Transverse colon (tissue), 4 donors: ENCODE results near the gene OBSL1. TPM values are rescaled to one million over a fixed set of nuclear protein-coding genes. Genes with fewer than 3 reads are reported as not detected.

Experiments
- DNase-seq: peaks from one replicate; pipeline ENCODE4 v3.0.0-alpha.2; 2019
- H3K27ac ChIP-seq, 4 donors: fragments of 200-600 bp; sonication (generic); 2 replicates each; pipeline ENCODE4 v1.5.1; 2016 to 2018; ENCODE audit warnings: inconsistent platforms in 4 of 4
- H3K27me3 ChIP-seq: fragments of 200-600 bp; sonication (generic); 2 replicates; pipeline ENCODE4 v1.5.1; 2017; ENCODE audit warnings: inconsistent platforms
- H3K36me3 ChIP-seq, 4 donors: fragments of 200-600 bp; sonication (generic); 2 replicates each; pipeline ENCODE4 v1.5.1; 2017 to 2019; ENCODE audit warnings: inconsistent platforms in 4 of 4
- H3K4me1 ChIP-seq, 4 donors: fragments of 200-600 bp; sonication (generic); 2 replicates each; pipeline ENCODE4 v1.5.1; 2017 to 2020; ENCODE audit warnings: inconsistent platforms in 4 of 4
- H3K4me3 ChIP-seq, 4 donors: fragments of 200-600 bp; sonication (generic); 1 replicate in 1 of 4; 2 replicates in 3 of 4; pipeline versions ENCODE4 v1.5.1 to v1.6.1; 2017 to 2019; ENCODE audit warnings: inconsistent platforms in 4 of 4
- H3K9me3 ChIP-seq, 2 donors: fragments of 200-600 bp; sonication (generic); 2 replicates each; pipeline ENCODE4 v1.5.1; 2017 to 2019; ENCODE audit warnings: inconsistent platforms in 2 of 2
- EP300 ChIP-seq: sonication (generic); formaldehyde crosslinking; IDR thresholded peaks from one replicate; pipeline ENCODE4 v1.6.1; 2017; ENCODE audit warnings: antibody characterized with exemption, low read depth
- POLR2A ChIP-seq: fragments of 450-650 bp; IDR thresholded peaks from one replicate; pipeline ENCODE4 v1.6.1; 2016; ENCODE audit warnings: antibody characterized with exemption, mild to moderate bottlenecking, moderate library complexity
- POLR2AphosphoS5 ChIP-seq, 3 donors: sonication (generic); formaldehyde crosslinking; IDR thresholded peaks; one replicate each; pipeline ENCODE4 v1.6.1; 2016; ENCODE audit warnings: antibody characterized with exemption in 3 of 3
- WGBS, 2 donors: methylation state at CpG; one replicate each; pipeline ENCODE4 v1.1.5; 2018; ENCODE audit warnings: low coverage in 1 of 2; 5-methylcytosine and 5-hydroxymethylcytosine counted together
- in situ Hi-C, 4 donors: fragments of 200-750 bp; cut with MboI; loops; one replicate each; pipeline versions ENCODE4 v1.15.0 to v1.15.1; 2017; ENCODE audit warnings: low sequenced_read_pairs in 3 of 4, low pct_ligation_motif_present in 1 of 4, low pct_unique_long_range_greater_than_20kb in 1 of 4
- intact Hi-C: fragments of 100-400 bp; cut with DNase I; formaldehyde crosslinking; loops from one replicate; pipeline ENCODE4 v1.15.1; 2023; ENCODE audit warnings: low total_unique reads
- total RNA-seq, 4 donors: library from RNA; depleted of rRNA; stranded (reverse); fragments of >200 nt; gene quantifications; one replicate each; pipeline ENCODE4 v1.1.0, GENCODE V29; 2016
- TF ChIP-seq, protein P1 (sequence below), 5 experiments: fragments of 200-600 bp in 3 of 5; fragments of 450-650 bp in 2 of 5; sonication (generic) in 3 of 5; IDR thresholded peaks; 1 replicate in 2 of 5; 2 replicates in 3 of 5; pipeline ENCODE4 v1.5.1; 2016 to 2017; ENCODE audit warnings: antibody characterized with exemption in 5 of 5, inconsistent platforms in 3 of 5, mild to moderate bottlenecking in 2 of 5, moderate library complexity in 1 of 5

Gene OBSL1
- total RNA-seq, 4 donors from 2014 or later: 18.1 to 57.2 (median 19.0) TPM

DNA sequence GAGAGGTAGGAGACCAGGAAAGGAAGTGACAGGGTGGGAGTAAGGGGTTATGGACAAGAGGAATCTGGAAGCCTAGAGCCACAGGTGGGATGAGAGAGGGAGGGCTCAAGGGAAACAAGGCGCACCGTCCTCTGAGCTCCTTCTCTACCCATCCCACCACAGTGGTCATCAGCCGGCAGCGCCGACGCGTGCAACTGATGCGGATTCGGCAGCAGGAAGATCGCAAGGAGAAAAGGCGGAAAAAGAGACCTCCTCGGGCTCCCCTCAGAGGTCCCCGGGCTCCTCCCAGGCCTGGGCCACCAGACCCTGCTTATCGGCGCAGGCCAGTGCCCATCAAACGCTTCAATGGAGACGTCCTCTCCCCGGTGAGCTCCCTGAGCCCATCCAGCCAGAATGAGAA is 22.3 kb downstream of the OBSL1 start:
- intact Hi-C loops (no loop called here), in situ Hi-C loops (no loop called here)
- Histone ChIP-seq H3K9me3 (no peaks in the 10 kb centered on the region), H3K27me3 (peaks cover 32% of the 10 kb centered on the region), H3K27ac (no peak overlapping the region), H3K4me1 (peaks cover 5 to 26% (median 17%) of the 10 kb centered on the region in 4 donors), H3K4me3 (no peak overlapping the region), H3K36me3 (no peaks in the 10 kb centered on the region)
- TF ChIP-seq POLR2A (no peak), POLR2AphosphoS5 (IDR thresholded peaks at IDR 0.05) (no peak), EP300 (no peak)
- TF ChIP-seq, protein P1, sequence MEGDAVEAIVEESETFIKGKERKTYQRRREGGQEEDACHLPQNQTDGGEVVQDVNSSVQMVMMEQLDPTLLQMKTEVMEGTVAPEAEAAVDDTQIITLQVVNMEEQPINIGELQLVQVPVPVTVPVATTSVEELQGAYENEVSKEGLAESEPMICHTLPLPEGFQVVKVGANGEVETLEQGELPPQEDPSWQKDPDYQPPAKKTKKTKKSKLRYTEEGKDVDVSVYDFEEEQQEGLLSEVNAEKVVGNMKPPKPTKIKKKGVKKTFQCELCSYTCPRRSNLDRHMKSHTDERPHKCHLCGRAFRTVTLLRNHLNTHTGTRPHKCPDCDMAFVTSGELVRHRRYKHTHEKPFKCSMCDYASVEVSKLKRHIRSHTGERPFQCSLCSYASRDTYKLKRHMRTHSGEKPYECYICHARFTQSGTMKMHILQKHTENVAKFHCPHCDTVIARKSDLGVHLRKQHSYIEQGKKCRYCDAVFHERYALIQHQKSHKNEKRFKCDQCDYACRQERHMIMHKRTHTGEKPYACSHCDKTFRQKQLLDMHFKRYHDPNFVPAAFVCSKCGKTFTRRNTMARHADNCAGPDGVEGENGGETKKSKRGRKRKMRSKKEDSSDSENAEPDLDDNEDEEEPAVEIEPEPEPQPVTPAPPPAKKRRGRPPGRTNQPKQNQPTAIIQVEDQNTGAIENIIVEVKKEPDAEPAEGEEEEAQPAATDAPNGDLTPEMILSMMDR (IDR thresholded peaks at IDR 0.05): no peak
- WGBS, 2 donors: 94 to 98% methylated on average over 9 to 18 of the region's 18 CpGs
- no peak for DNase-seq

DNA sequence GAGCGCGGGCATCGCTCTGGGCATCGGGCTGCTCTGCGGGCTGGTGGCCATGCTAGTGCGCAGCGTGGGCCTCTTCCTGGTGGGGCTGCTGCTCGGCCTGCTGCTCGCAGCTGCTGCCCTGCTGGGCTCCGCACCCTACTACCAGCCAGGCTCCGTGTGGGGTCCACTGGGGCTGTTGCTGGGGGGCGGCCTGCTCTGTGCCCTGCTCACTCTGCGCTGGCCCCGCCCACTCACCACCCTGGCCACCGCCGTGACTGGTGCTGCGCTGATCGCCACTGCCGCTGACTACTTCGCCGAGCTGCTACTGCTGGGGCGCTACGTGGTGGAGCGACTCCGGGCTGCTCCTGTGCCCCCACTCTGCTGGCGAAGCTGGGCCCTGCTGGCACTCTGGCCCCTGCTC is 23.7 kb downstream of the OBSL1 start:
- intact Hi-C loops: no loop called here
- no peaks in the 10 kb centered on the region for H3K9me3 ChIP-seq
- TF ChIP-seq POLR2A (no peak), EP300 (no peak), POLR2AphosphoS5 (IDR thresholded peaks at IDR 0.05) (no peak)
- TF ChIP-seq, protein P1 (IDR thresholded peaks at IDR 0.05): no peak
- no peak overlapping the region for H3K27ac ChIP-seq
- peaks cover 5 to 28% (median 18%) of the 10 kb centered on the region in 4 donors for H3K4me1 ChIP-seq
- DNase-seq: no peak
- no peak overlapping the region for H3K4me3 ChIP-seq
- in situ Hi-C loops: no loop called here
- H3K27me3 ChIP-seq: peaks cover 23% of the 10 kb centered on the region
- WGBS, 2 donors: 91% methylated on average over 21 of the region's 26 CpGs; no CpG with 5 or more reads in 1 of the 2 donors
- H3K36me3 ChIP-seq: no peaks in the 10 kb centered on the region

DNA sequence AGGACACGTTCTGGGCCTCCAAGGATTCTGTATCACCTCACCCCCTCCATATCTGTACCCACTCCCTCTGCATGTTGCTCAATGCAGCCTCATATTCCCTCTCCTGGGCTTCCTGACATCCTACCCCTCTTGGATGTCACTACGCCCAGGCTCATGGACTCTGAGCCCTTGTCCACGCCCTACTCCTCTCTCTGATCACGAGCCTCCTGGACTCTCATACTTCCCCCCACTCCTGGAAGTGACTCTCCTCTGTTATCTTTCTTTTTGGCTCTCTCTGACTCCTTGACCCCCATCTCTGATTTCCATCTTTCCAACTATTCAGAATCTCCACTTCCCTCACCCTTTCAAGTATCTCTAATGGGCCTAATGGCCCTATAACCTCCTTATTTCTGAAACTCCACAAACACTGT is 25.4 kb downstream of the OBSL1 start:
- H3K36me3 ChIP-seq: no peaks in the 10 kb centered on the region
- TF ChIP-seq POLR2AphosphoS5 (IDR thresholded peaks at IDR 0.05) (no peak), POLR2A (no peak), EP300 (no peak)
- TF ChIP-seq, protein P1 (IDR thresholded peaks at IDR 0.05): no peak
- peaks cover 6% of the 10 kb centered on the region for H3K27me3 ChIP-seq
- no peak for DNase-seq
- intact Hi-C loops (no loop called here), in situ Hi-C loops (no loop called here)
- WGBS, 2 donors: 48 to 64% methylated on average over 3 to 4 of the region's 4 CpGs
- H3K4me1 ChIP-seq: peaks cover 11 to 30% (median 22%) of the 10 kb centered on the region in 4 donors
- no peak overlapping the region for H3K27ac ChIP-seq
- H3K4me3 ChIP-seq: no peak overlapping the region
- H3K9me3 ChIP-seq: no peaks in the 10 kb centered on the region

GRCh38 chr2:219545295-219545942 is 25.9 kb downstream of the OBSL1 start:
- DNase-seq: no peak
- Histone ChIP-seq H3K9me3 (no peaks in the 10 kb centered on the region), H3K4me1 (peaks cover 11 to 30% (median 22%) of the 10 kb centered on the region in 4 donors), H3K27ac (no peak overlapping the region), H3K36me3 (no peaks in the 10 kb centered on the region), H3K4me3 (no peak overlapping the region), H3K27me3 (peaks cover under 1% of the 10 kb centered on the region)
- 66% methylated on average over 3 of the region's 3 CpGs; no CpG with 5 or more reads in 1 of the 2 donors for WGBS, 2 donors
- intact Hi-C loops (no loop called here), in situ Hi-C loops (no loop called here)
- no peak for TF ChIP-seq POLR2AphosphoS5 (IDR thresholded peaks at IDR 0.05)
- TF ChIP-seq POLR2A: no peak
- TF ChIP-seq, protein P1 (IDR thresholded peaks at IDR 0.05): no peak
- TF ChIP-seq EP300: no peak
